GM12878 (cell line): Measurements from ENCODE around the gene NEB. TPM values are rescaled to one million over a fixed set of nuclear protein-coding genes. Genes with fewer than 3 reads are reported as not detected.
A peak's percentile ranks its signal among the peaks of the same experiment; 100 is the strongest.

Experiments used
- ATAC-seq: fragments of 200-7000 bp; cut with Tn5 transposase; 3 replicates; pipeline ENCODE4 v1.9.1; 2020; ENCODE audit warnings: mild to moderate bottlenecking, moderate library complexity
- BruUV-seq: library from RNA; stranded (reverse); fragments of 400-500 nt; replicated peaks from 2 replicates; lab custom pipeline; 2021; lab: Mats Ljungman, UMichigan
- CTCF ChIA-PET: fragments of 300-600 bp; sonication (Branson Sonifier 250); formaldehyde crosslinking; extraction: SDS; loops from one replicate; lab custom pipeline; 2021; ENCODE audit warnings: inconsistent platforms; lab: Yijun Ruan, JAX
- POLR2A ChIA-PET: fragments of 350-600 bp; formaldehyde crosslinking; extraction: SDS; loops from one replicate; lab custom pipeline; 2021; ENCODE audit warnings: inconsistent platforms; lab: Charles Lee
- RAD21 ChIA-PET: fragments of 300-600 bp; sonication (Branson Sonifier 250); formaldehyde crosslinking; loops from one replicate; lab custom pipeline; 2023; ENCODE audit warnings: antibody characterized with exemption; ENCODE audit not compliant: unreplicated experiment; lab: Charles Lee
- SMC1A ChIA-PET: fragments of 300-600 bp; sonication (Branson Sonifier 250); formaldehyde crosslinking; loops from one replicate; lab custom pipeline; 2023; ENCODE audit not compliant: unreplicated experiment, uncharacterized antibody; lab: Charles Lee
- DNase-seq: peaks from one replicate; pipeline ENCODE4 v3.0.0-alpha.2; 2011; ENCODE audit warnings: low read depth, low spot score
- FAIRE-seq: peaks from 3 replicates; lab custom pipeline; 2011; peaks lifted over from hg19 to GRCh38; lab: Jason Lieb, UNC
- H2AFZ ChIP-seq: 2 replicates; pipeline ENCODE4 v1.6.0; 2011; ENCODE audit warnings: low read depth, low read length, control low read depth; ENCODE audit not compliant: control insufficient read depth
- H3K27ac ChIP-seq: 2 replicates; pipeline ENCODE4 v1.5.1; 2011; ENCODE audit warnings: control low read depth; ENCODE audit not compliant: control insufficient read depth, insufficient read depth
- H3K27me3 ChIP-seq, 2 experiments: replicated peaks in 1 of 2; 2 replicates each; pipeline versions ENCODE4 v1.6.0 to v1.6.1; 2011; ENCODE audit warnings: low read length in 1 of 2; ENCODE audit not compliant: control insufficient read depth in 2 of 2, insufficient read depth in 2 of 2
- H3K36me3 ChIP-seq, 2 experiments: 2 replicates each; pipeline ENCODE4 v1.5.1; 2011; ENCODE audit warnings: low read length in 1 of 2; ENCODE audit not compliant: control insufficient read depth in 2 of 2, insufficient read depth in 2 of 2
- H3K4me1 ChIP-seq: 2 replicates; pipeline ENCODE4 v1.6.1; 2011; ENCODE audit warnings: mild to moderate bottlenecking, low read length, moderate library complexity, mixed read lengths; ENCODE audit not compliant: control insufficient read depth, insufficient read depth
- H3K4me2 ChIP-seq: 2 replicates; pipeline ENCODE4 v1.6.0; 2011; ENCODE audit warnings: control low read depth; ENCODE audit not compliant: control insufficient read depth, insufficient read depth
- H3K4me3 ChIP-seq: fragments of 200-600 bp; sonication (generic); 2 replicates; pipeline ENCODE4 v1.5.1; 2016
- H3K79me2 ChIP-seq: 2 replicates; pipeline ENCODE4 v1.6.0; 2011; ENCODE audit warnings: low read length; ENCODE audit not compliant: control insufficient read depth, insufficient read depth
- H3K9ac ChIP-seq: 2 replicates; pipeline ENCODE4 v1.8.0; 2011; ENCODE audit warnings: low read length, control low read depth, mixed read lengths; ENCODE audit not compliant: control insufficient read depth, insufficient read depth
- H3K9me3 ChIP-seq: replicated peaks from 3 replicates; pipeline ENCODE4 v1.5.1; 2011; ENCODE audit warnings: mild to moderate bottlenecking, low read length; ENCODE audit not compliant: control insufficient read depth, insufficient read depth
- H4K20me1 ChIP-seq: 2 replicates; pipeline ENCODE4 v1.6.0; 2011; ENCODE audit not compliant: control insufficient read depth, insufficient read depth
- HDAC6 ChIP-seq: fragments of 200-600 bp; sonication (generic); IDR thresholded peaks from one replicate; pipeline ENCODE4 v1.8.0; 2017; ENCODE audit warnings: antibody characterized with exemption; ENCODE audit not compliant: unreplicated experiment
- JUNB ChIP-seq: IDR thresholded peaks from 2 replicates; pipeline ENCODE4 v1.6.1; 2016; ENCODE audit warnings: antibody characterized with exemption, mild to moderate bottlenecking
- POU2F2 ChIP-seq: IDR thresholded peaks from 3 replicates; pipeline ENCODE4 v1.6.1; 2011; ENCODE audit warnings: low read depth, mild to moderate bottlenecking, low read length, borderline replicate concordance
- SMAD1 ChIP-seq: fragments of 450-650 bp; IDR thresholded peaks from 2 replicates; pipeline ENCODE4 v1.6.1; 2018; ENCODE audit warnings: mild to moderate bottlenecking, low read depth; ENCODE audit not compliant: partially characterized antibody
- SPI1 ChIP-seq: IDR thresholded peaks from 2 replicates; pipeline ENCODE4 v1.6.1; 2011; ENCODE audit warnings: low read depth, mild to moderate bottlenecking, low read length, moderate library complexity, borderline replicate concordance; ENCODE audit not compliant: insufficient read depth
- SUZ12 ChIP-seq: fragments of 200-600 bp; sonication (generic); IDR thresholded peaks from one replicate; pipeline ENCODE4 v1.6.1; 2018; ENCODE audit warnings: antibody characterized with exemption, mild to moderate bottlenecking; ENCODE audit not compliant: unreplicated experiment
- WGBS: methylation state at CpG from one replicate; pipeline ENCODE4 v1.1.6; 2016; ENCODE audit warnings: low lambda C conversion rate; ENCODE audit not compliant: insufficient replicate concordance, insufficient coverage; ENCODE audit errors: missing lambda C conversion rate; 5-methylcytosine and 5-hydroxymethylcytosine counted together
- in situ Hi-C: fragments of 300-500 bp; cut with MboI; formaldehyde crosslinking; loops from 9 replicates; pipeline ENCODE4 v1.14.3; 2018; ENCODE audit warnings: mixed read lengths
- intact Hi-C: fragments of 100-400 bp; cut with micrococcal nuclease; formaldehyde crosslinking; loops from one replicate; pipeline ENCODE4 v1.14.2; 2022; ENCODE audit not compliant: unreplicated experiment
- polyA plus RNA-seq, 11 experiments: library from polyadenylated mRNA; depleted of rRNA in 4 of 11; unstranded in 6 of 11; stranded (reverse) in 5 of 11; fragments of >200 nt; fragmentation: Nextera tagmentation in 4 of 11; fragmentation: Illumina TruSeq in 1 of 11; extraction: Ambion mirVana in 4 of 11; extraction: Trizol in 1 of 11; gene quantifications; 1 replicate in 1 of 11; 2 replicates in 10 of 11; pipeline versions ENCODE4 v1.2.1 to v1.2.3, GENCODE V29; 2011 to 2016; ENCODE audit warnings: inconsistent platforms in 2 of 11, missing spikeins in 2 of 11, low read depth in 1 of 11
- total RNA-seq, 4 experiments: library from RNA; depleted of rRNA in 3 of 4; stranded (reverse); fragments of >200 nt in 3 of 4; fragmentation: Illumina TruSeq in 1 of 4; extraction: Trizol in 1 of 4; gene quantifications; 2 replicates each; pipeline versions ENCODE4 v1.2.1 to v1.2.3, GENCODE V29; 2013 to 2021
- TF ChIP-seq, protein P1 (sequence below): fragments of 450-650 bp; IDR thresholded peaks from 2 replicates; pipeline ENCODE4 v1.6.1; 2018; ENCODE audit warnings: mild to moderate bottlenecking, low read depth, moderate library complexity; ENCODE audit not compliant: partially characterized antibody

Gene NEB
- total and polyA plus RNA-seq, 10 of the 15 experiments (the other 5 are each of a cell fraction or from before 2014, with no cell fraction given): 0.04 to 0.77 (median 0.12) TPM

DNA sequence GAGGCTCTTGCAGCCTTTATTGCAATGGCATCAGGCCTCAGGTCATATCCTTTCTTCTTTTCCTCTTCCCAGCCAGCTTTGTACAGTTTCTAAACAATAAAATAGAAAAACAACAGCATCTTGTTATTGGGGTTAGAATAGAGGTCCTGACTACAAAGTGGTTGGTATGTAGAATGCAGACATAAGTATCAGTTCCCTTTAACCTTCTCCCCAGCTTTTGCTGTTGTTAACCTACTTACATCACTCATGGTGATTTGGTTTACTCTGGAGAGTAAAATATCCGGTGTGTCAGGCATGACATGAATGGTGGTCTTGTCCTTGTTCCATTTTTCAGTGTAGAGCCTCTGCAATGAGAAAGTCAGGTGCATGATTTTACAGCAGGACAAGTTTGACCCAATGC is 69.8 kb downstream of the NEB start:
- DNase-seq (no peak), FAIRE-seq (no peak), ATAC-seq (peak; percentile 57)
- SMC1A ChIA-PET: no interaction called here
- in situ Hi-C loops: no loop called here
- no peak overlapping the region for H3K4me2 ChIP-seq
- no TSS peak for BruUV-seq
- RAD21 ChIA-PET: no interaction called here
- no peaks in the 10 kb centered on the region for H3K79me2 ChIP-seq
- H3K4me3 ChIP-seq: no peak overlapping the region
- H3K27ac ChIP-seq: no peak overlapping the region
- POLR2A ChIA-PET: no interaction called here
- H3K9me3 ChIP-seq: no peaks in the 10 kb centered on the region
- no peak overlapping the region for H3K9ac ChIP-seq
- no peaks in the 10 kb centered on the region for H3K36me3 ChIP-seq
- no peaks in the 10 kb centered on the region for H3K27me3 ChIP-seq
- no peaks in the 10 kb centered on the region for H3K4me1 ChIP-seq
- intact Hi-C loops: no loop called here
- TF ChIP-seq SUZ12 (no peak), POU2F2 (no peak), HDAC6 (no peak), SMAD1 (no peak), SPI1 (peak; percentile 61), JUNB (no peak)
- TF ChIP-seq, protein P1, sequence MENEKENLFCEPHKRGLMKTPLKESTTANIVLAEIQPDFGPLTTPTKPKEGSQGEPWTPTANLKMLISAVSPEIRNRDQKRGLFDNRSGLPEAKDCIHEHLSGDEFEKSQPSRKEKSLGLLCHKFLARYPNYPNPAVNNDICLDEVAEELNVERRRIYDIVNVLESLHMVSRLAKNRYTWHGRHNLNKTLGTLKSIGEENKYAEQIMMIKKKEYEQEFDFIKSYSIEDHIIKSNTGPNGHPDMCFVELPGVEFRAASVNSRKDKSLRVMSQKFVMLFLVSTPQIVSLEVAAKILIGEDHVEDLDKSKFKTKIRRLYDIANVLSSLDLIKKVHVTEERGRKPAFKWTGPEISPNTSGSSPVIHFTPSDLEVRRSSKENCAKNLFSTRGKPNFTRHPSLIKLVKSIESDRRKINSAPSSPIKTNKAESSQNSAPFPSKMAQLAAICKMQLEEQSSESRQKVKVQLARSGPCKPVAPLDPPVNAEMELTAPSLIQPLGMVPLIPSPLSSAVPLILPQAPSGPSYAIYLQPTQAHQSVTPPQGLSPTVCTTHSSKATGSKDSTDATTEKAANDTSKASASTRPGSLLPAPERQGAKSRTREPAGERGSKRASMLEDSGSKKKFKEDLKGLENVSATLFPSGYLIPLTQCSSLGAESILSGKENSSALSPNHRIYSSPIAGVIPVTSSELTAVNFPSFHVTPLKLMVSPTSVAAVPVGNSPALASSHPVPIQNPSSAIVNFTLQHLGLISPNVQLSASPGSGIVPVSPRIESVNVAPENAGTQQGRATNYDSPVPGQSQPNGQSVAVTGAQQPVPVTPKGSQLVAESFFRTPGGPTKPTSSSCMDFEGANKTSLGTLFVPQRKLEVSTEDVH: no peak
- CTCF ChIA-PET: no interaction called here
- H4K20me1 ChIP-seq: no peaks in the 10 kb centered on the region
- WGBS: 0% methylated on average over 1 of the region's 1 CpG
- no peak overlapping the region for H2AFZ ChIP-seq
